Measurements from ENCODE around the gene RILPL1. TPM values are rescaled to one million over a fixed set of nuclear protein-coding genes. Genes with fewer than 3 reads are reported as not detected.
A peak's percentile ranks its signal among the peaks of the same experiment; 100 is the strongest.
"Not testable (repeated sequence)": the region's sequence is repeated elsewhere in the genome, so short reads cannot be mapped to it uniquely, and the experiment has no call there.

The RILPL1 gene
- total RNA-seq, 2 experiments from 2014 or later, result 1.5 TPM

GRCh38 chr12:123481251-123481650 lies 52.3 kb downstream of the RILPL1 start:
- H3K27ac Mint-ChIP-seq; H3K27me3 Mint-ChIP-seq; H3K9me3 Mint-ChIP-seq (ENCODE audit: low read depth); DNase-seq; H3K4me3 Mint-ChIP-seq; H3K36me3 Mint-ChIP-seq; ATAC-seq: not testable (repeated sequence)
- CTCF ChIA-PET, result interaction anchor here (0.6 kb wide), 1 partner anchor 228 kb away, joined by 3 read pairs; no protein-coding TSS in a partner anchor
- peaks cover 19% of the 10 kb centered on the region for H3K4me1 Mint-ChIP-seq

- Mint-ChIP-seq H3K27ac (no peak overlapping the region), H3K4me3 (no peak overlapping the region), H3K4me1 (peaks cover 17% of the 10 kb centered on the region), H3K36me3 (peaks cover 1% of the 10 kb centered on the region), H3K9me3 (ENCODE audit: low read depth) (no peaks in the 10 kb centered on the region), H3K27me3 (no peaks in the 10 kb centered on the region)
- ATAC-seq (no peak), DNase-seq (no peak)
- CTCF ChIA-PET, result interaction anchor here (0.7 kb wide), 1 partner anchor 57 kb away, joined by 3 read pairs; no protein-coding TSS in a partner anchor
These were observed 53.9 kb downstream of the RILPL1 start for GRCh38 chr12:123479442-123480180.

- CTCF ChIA-PET, result interaction anchor here (1.4 kb wide), 1 partner anchor 11 kb away, joined by 3 read pairs; no protein-coding TSS in a partner anchor
These were observed 54.8 kb downstream of the RILPL1 start for GRCh38 chr12:123478762-123479161.

GRCh38 chr12:123478069-123478468 lies 55.5 kb downstream of the RILPL1 start:
- DNase-seq (no peak), ATAC-seq (no peak)
- H3K36me3 Mint-ChIP-seq, result peaks cover 1% of the 10 kb centered on the region
- H3K4me3 Mint-ChIP-seq, result no peak overlapping the region
- H3K27me3 Mint-ChIP-seq, result no peaks in the 10 kb centered on the region
- no peak overlapping the region for H3K27ac Mint-ChIP-seq
- H3K4me1 Mint-ChIP-seq, result peaks cover 3% of the 10 kb centered on the region
- CTCF ChIA-PET, result interaction anchor here (1.4 kb wide), 1 partner anchor 12 kb away, joined by 3 read pairs; no protein-coding TSS in a partner anchor
- H3K9me3 Mint-ChIP-seq (ENCODE audit: low read depth), result no peaks in the 10 kb centered on the region

More at GRCh38 chr12:123478762-123479161, 54.8 kb downstream of the RILPL1 start:
- DNase-seq (no peak), ATAC-seq (no peak)
- Mint-ChIP-seq H3K27ac (no peak overlapping the region), H3K4me1 (peaks cover 10% of the 10 kb centered on the region), H3K4me3 (no peak overlapping the region), H3K27me3 (no peaks in the 10 kb centered on the region), H3K9me3 (ENCODE audit: low read depth) (no peaks in the 10 kb centered on the region), H3K36me3 (peaks cover 1% of the 10 kb centered on the region)

GRCh38 chr12:123475246-123475703 lies 58.2 kb downstream of the RILPL1 start:
- Mint-ChIP-seq H3K27me3 (no peaks in the 10 kb centered on the region), H3K36me3 (peaks cover 3% of the 10 kb centered on the region), H3K9me3 (ENCODE audit: low read depth) (no peaks in the 10 kb centered on the region), H3K27ac (no peak overlapping the region), H3K4me3 (no peak overlapping the region), H3K4me1 (peaks cover 1% of the 10 kb centered on the region)
- DNase-seq, result no peak
- ATAC-seq, result no peak
- CTCF ChIA-PET, result no interaction called here

GRCh38 chr12:123474485-123475245 lies 58.9 kb downstream of the RILPL1 start:
- CTCF ChIA-PET, result no interaction called here

GRCh38 chr12:123472438-123472849 lies 61.1 kb downstream of the RILPL1 start:
- no peak for DNase-seq
- H3K27me3 Mint-ChIP-seq, result no peaks in the 10 kb centered on the region
- CTCF ChIA-PET, result no interaction called here
- no peak overlapping the region for H3K27ac Mint-ChIP-seq
- peaks cover 1% of the 10 kb centered on the region for H3K4me1 Mint-ChIP-seq
- no peak for ATAC-seq
- peaks cover 3% of the 10 kb centered on the region for H3K36me3 Mint-ChIP-seq
- H3K9me3 Mint-ChIP-seq (ENCODE audit: low read depth), result no peaks in the 10 kb centered on the region
- H3K4me3 Mint-ChIP-seq, result no peak overlapping the region

More at GRCh38 chr12:123474485-123475245, 58.9 kb downstream of the RILPL1 start:
- DNase-seq (no peak), ATAC-seq (no peak)
- Mint-ChIP-seq H3K27ac (no peak overlapping the region), H3K9me3 (ENCODE audit: low read depth) (no peaks in the 10 kb centered on the region), H3K36me3 (peaks cover 3% of the 10 kb centered on the region), H3K4me1 (peaks cover 1% of the 10 kb centered on the region), H3K27me3 (no peaks in the 10 kb centered on the region), H3K4me3 (no peak overlapping the region)

- peaks cover 5% of the 10 kb centered on the region for H3K36me3 Mint-ChIP-seq
- no peak overlapping the region for H3K27ac Mint-ChIP-seq
- peaks cover 1% of the 10 kb centered on the region for H3K4me1 Mint-ChIP-seq
- H3K27me3 Mint-ChIP-seq, result no peaks in the 10 kb centered on the region
- CTCF ChIA-PET, result interaction anchor here (0.7 kb wide), 1 partner anchor 23 kb away, joined by 4 read pairs; no protein-coding TSS in a partner anchor
- H3K4me3 Mint-ChIP-seq, result no peak overlapping the region
- ATAC-seq, result no peak
- DNase-seq, result no peak
- H3K9me3 Mint-ChIP-seq (ENCODE audit: low read depth), result no peaks in the 10 kb centered on the region
These were observed 62.0 kb downstream of the RILPL1 start for GRCh38 chr12:123471374-123472068.

GRCh38 chr12:123469978-123470377 lies 63.5 kb downstream of the RILPL1 start:
- CTCF ChIA-PET, result interaction anchor here (0.8 kb wide), 1 partner anchor 9 kb away, joined by 4 read pairs; no protein-coding TSS in a partner anchor
- Mint-ChIP-seq H3K36me3 (peaks cover 15% of the 10 kb centered on the region), H3K27ac (no peak overlapping the region), H3K9me3 (ENCODE audit: low read depth) (no peaks in the 10 kb centered on the region), H3K4me3 (no peak overlapping the region), H3K4me1 (peaks cover 5% of the 10 kb centered on the region), H3K27me3 (no peaks in the 10 kb centered on the region)
- ATAC-seq (no peak), DNase-seq (no peak)

GRCh38 chr12:123468786-123469185 lies 64.7 kb downstream of the RILPL1 start:
- ATAC-seq (peak; percentile 70), DNase-seq (no peak)
- Mint-ChIP-seq H3K4me1 (peaks cover 3% of the 10 kb centered on the region), H3K27ac (no peak overlapping the region), H3K4me3 (no peak overlapping the region), H3K36me3 (peaks cover 19% of the 10 kb centered on the region), H3K9me3 (ENCODE audit: low read depth) (no peaks in the 10 kb centered on the region), H3K27me3 (no peaks in the 10 kb centered on the region)
- CTCF ChIA-PET, result interaction anchor here (0.8 to 1.7 kb wide), 3 partner anchors 9 to 227 kb away, joined by 3 to 7 read pairs (median 3); no protein-coding TSS in a partner anchor

- Mint-ChIP-seq H3K4me3 (no peak overlapping the region), H3K4me1 (peaks cover 17% of the 10 kb centered on the region), H3K36me3 (peaks cover 23% of the 10 kb centered on the region), H3K9me3 (ENCODE audit: low read depth) (no peaks in the 10 kb centered on the region), H3K27me3 (no peaks in the 10 kb centered on the region), H3K27ac (no peak overlapping the region)
- no peak for ATAC-seq
- CTCF ChIA-PET, result no interaction called here
- DNase-seq, result no peak
These were observed 68.4 kb downstream of the RILPL1 start for GRCh38 chr12:123465084-123465483.

- ATAC-seq; H3K27ac Mint-ChIP-seq; H3K9me3 Mint-ChIP-seq (ENCODE audit: low read depth); H3K27me3 Mint-ChIP-seq; H3K4me3 Mint-ChIP-seq; DNase-seq: not testable (repeated sequence)
- Mint-ChIP-seq H3K4me1 (peaks cover 25% of the 10 kb centered on the region), H3K36me3 (peaks cover 28% of the 10 kb centered on the region)
- CTCF ChIA-PET, result interaction anchor here (1.1 to 2.3 kb wide), 2 partner anchors 36 to 119 kb away, joined by 3 to 5 read pairs; no protein-coding TSS in a partner anchor
These were observed 70.3 kb downstream of the RILPL1 start for GRCh38 chr12:123463174-123463573.

Measured in activated CD8-positive, alpha-beta memory T cell treated with anti-CD3 and anti-CD28 coated beads, Interleukin-2, amount 10 ng/mL, durations not matched to agents 7 days and 5 days (primary cell).